PC-3 (cell line): ENCODE measurements around the gene RUFY4. TPM values are rescaled to one million over a fixed set of nuclear protein-coding genes. Genes with fewer than 3 reads are reported as not detected.
"Not testable (repeated sequence)": the region's sequence is repeated elsewhere in the genome, so short reads cannot be mapped to it uniquely, and the experiment has no call there.

Experiments used
- ATAC-seq: fragments of 200-7000 bp; cut with Tn5 transposase; 2 replicates; pipeline ENCODE4 v1.9.1; 2020; ENCODE audit warnings: mild to moderate bottlenecking, moderate library complexity
- BruUV-seq: library from RNA; stranded (reverse); fragments of 400-500 nt; replicated peaks from 2 replicates; lab custom pipeline; 2021; lab: Mats Ljungman, UMichigan
- CTCF ChIA-PET: fragments of 300-600 bp; sonication (Branson Sonifier 250); formaldehyde crosslinking; loops from one replicate; lab custom pipeline; 2022; ENCODE audit warnings: antibody characterized with exemption; lab: Charles Lee
- POLR2A ChIA-PET: fragments of 300-600 bp; sonication (Branson Sonifier 250); formaldehyde crosslinking; loops from one replicate; lab custom pipeline; 2022; ENCODE audit warnings: antibody characterized with exemption; ENCODE audit not compliant: unreplicated experiment; lab: Charles Lee
- DNase-seq: peaks from one replicate; pipeline ENCODE4 v3.0.0-alpha.2; 2015
- H2AFZ ChIP-seq: fragments of 300-600 bp; sonication (generic); 2 replicates; pipeline ENCODE4 v1.6.0; 2016; ENCODE audit warnings: antibody characterized with exemption, low read length
- H3F3A ChIP-seq: fragments of 300-600 bp; sonication (generic); one replicate; pipeline ENCODE4 v1.6.0; 2017; ENCODE audit warnings: antibody characterized with exemption, low read length, control low read depth, mild to moderate bottlenecking; ENCODE audit not compliant: unreplicated experiment
- H3K27ac ChIP-seq: fragments of 300-600 bp; sonication (generic); 2 replicates; pipeline ENCODE4 v1.5.1; 2016; ENCODE audit warnings: mild to moderate bottlenecking, low read length
- H3K27me3 ChIP-seq: fragments of 300-600 bp; sonication (generic); 2 replicates; pipeline ENCODE4 v1.6.1; 2016; ENCODE audit warnings: low read length, mixed read lengths
- H3K36me3 ChIP-seq: fragments of 300-600 bp; sonication (generic); 2 replicates; pipeline ENCODE4 v1.6.1; 2016; ENCODE audit warnings: low read depth, mixed run types, low read length, mixed read lengths
- H3K4me1 ChIP-seq: fragments of 300-600 bp; sonication (generic); 2 replicates; pipeline ENCODE4 v1.5.1; 2016; ENCODE audit warnings: low read length; ENCODE audit not compliant: insufficient read depth
- H3K4me2 ChIP-seq: fragments of 300-600 bp; sonication (generic); 2 replicates; pipeline ENCODE4 v1.6.0; 2016; ENCODE audit warnings: low read length
- H3K4me3 ChIP-seq: fragments of 300-600 bp; sonication (generic); 2 replicates; pipeline ENCODE4 v1.5.1; 2016; ENCODE audit warnings: mild to moderate bottlenecking, low read length, mixed read lengths
- H3K79me2 ChIP-seq: fragments of 300-600 bp; sonication (generic); 2 replicates; pipeline ENCODE4 v1.6.1; 2017; ENCODE audit warnings: low read length, mixed read lengths
- H3K9ac ChIP-seq: fragments of 300-600 bp; sonication (generic); 2 replicates; pipeline ENCODE4 v1.6.0; 2016; ENCODE audit warnings: mild to moderate bottlenecking, low read length
- H3K9me2 ChIP-seq: fragments of 300-600 bp; sonication (generic); replicated peaks from 2 replicates; pipeline ENCODE4 v1.6.1; 2016; ENCODE audit warnings: mixed run types, low read length, mixed read lengths
- H3K9me3 ChIP-seq: fragments of 300-600 bp; sonication (generic); 2 replicates; pipeline ENCODE4 v1.6.1; 2016; ENCODE audit warnings: low read length, mixed read lengths
- H4K20me1 ChIP-seq: fragments of 300-600 bp; sonication (generic); 2 replicates; pipeline ENCODE4 v1.6.1; 2016; ENCODE audit warnings: low read length, mixed read lengths
- CTCF ChIP-seq: fragments of 300-600 bp; sonication (generic); conservative IDR thresholded peaks from 2 replicates; pipeline ENCODE4 v1.5.1; 2017; ENCODE audit warnings: antibody characterized with exemption, low read depth, mild to moderate bottlenecking, low read length
- EZH2 ChIP-seq: fragments of 300-600 bp; sonication (generic); IDR thresholded peaks from one replicate; pipeline ENCODE4 v1.6.1; 2017; ENCODE audit warnings: antibody characterized with exemption, mild to moderate bottlenecking, low read length; ENCODE audit not compliant: unreplicated experiment
- EZH2phosphoT487 ChIP-seq: fragments of 300-600 bp; sonication (generic); IDR thresholded peaks from 2 replicates; pipeline ENCODE4 v1.6.1; 2018; ENCODE audit warnings: mild to moderate bottlenecking, antibody characterized with exemption, low read length, borderline replicate concordance
- intact Hi-C: fragments of 100-400 bp; cut with micrococcal nuclease; formaldehyde crosslinking; loops from 2 replicates; pipeline ENCODE4 v1.9.0; 2023
- total RNA-seq: library from RNA; depleted of rRNA; stranded (reverse); fragments of >200 nt; gene quantifications from 2 replicates; pipeline ENCODE4 v1.2.3, GENCODE V29; 2014

Gene RUFY4
- total RNA-seq, 1 experiment from 2014 or later, result not detected

DNA sequence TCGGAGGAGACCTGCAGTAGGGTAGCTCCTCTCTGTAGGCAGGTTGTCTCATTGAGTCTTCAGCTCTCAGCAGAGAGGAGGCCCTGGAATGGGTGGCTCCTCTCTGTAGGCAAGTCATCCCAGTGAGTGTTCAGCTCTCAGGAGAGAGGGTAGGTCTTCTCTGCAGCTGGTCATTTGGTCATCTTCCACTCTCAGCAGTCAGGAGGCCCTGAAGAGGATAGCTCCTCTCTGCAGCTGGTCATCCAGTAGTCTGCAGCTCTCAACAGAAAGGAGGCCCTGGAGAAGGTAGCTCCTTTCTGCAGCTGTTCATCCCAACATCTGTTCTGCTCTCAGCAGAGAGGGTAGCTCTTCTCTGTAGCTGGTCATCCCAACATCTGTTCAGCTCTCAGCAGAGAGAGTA is 26.0 kb upstream of the RUFY4 start:
- BruUV-seq, result no TSS peak
- H3K4me1 ChIP-seq, result no peaks in the 10 kb centered on the region
- TF ChIP-seq EZH2 (no peak), EZH2phosphoT487 (no peak)
- ATAC-seq, result no peak
- no peak overlapping the region for H3K4me2 ChIP-seq
- CTCF ChIA-PET, result interaction anchor here (1.0 kb wide), 1 partner anchor 8 kb away, joined by 3 read pairs; no protein-coding TSS in a partner anchor
- no peak overlapping the region for H3K9ac ChIP-seq
- no peaks in the 10 kb centered on the region for H3K36me3 ChIP-seq
- no peak overlapping the region for H3K27ac ChIP-seq
- no peaks in the 10 kb centered on the region for H3K9me3 ChIP-seq
- POLR2A ChIA-PET, result interaction anchor here (0.6 kb wide), 1 partner anchor 25 kb away, joined by 3 read pairs; no protein-coding TSS in a partner anchor
- no peaks in the 10 kb centered on the region for H3K79me2 ChIP-seq
- H3K27me3 ChIP-seq, result peaks cover 21% of the 10 kb centered on the region
- no peak overlapping the region for H3K4me3 ChIP-seq
- no peaks in the 10 kb centered on the region for H4K20me1 ChIP-seq
- DNase-seq, result no peak
- no peaks in the 10 kb centered on the region for H3K9me2 ChIP-seq
- intact Hi-C loops, result no loop called here
- no peak overlapping the region for H2AFZ ChIP-seq
- no peaks in the 10 kb centered on the region for H3F3A ChIP-seq

GRCh38 chr2:218043701-218044109 is 25.3 kb upstream of the RUFY4 start:
- CTCF ChIA-PET, result no interaction called here
- no peak for DNase-seq
- no TSS peak for BruUV-seq

GRCh38 chr2:218044599-218044998 is 24.5 kb upstream of the RUFY4 start:
- DNase-seq, H3K9me2 ChIP-seq, POLR2A ChIA-PET, intact Hi-C loops, H3K9me3 ChIP-seq, BruUV-seq, H3K4me3 ChIP-seq, H3K9ac ChIP-seq, H4K20me1 ChIP-seq, H3K4me1 ChIP-seq, ATAC-seq, H3F3A ChIP-seq, H3K79me2 ChIP-seq, H2AFZ ChIP-seq, H3K4me2 ChIP-seq, CTCF ChIA-PET, H3K27ac ChIP-seq, H3K36me3 ChIP-seq: not testable (repeated sequence)
- H3K27me3 ChIP-seq, result peaks cover 34% of the 10 kb centered on the region

More at GRCh38 chr2:218043701-218044109, 25.3 kb upstream of the RUFY4 start:
- H3K27ac ChIP-seq, result no peak overlapping the region
- ATAC-seq, result no peak
- intact Hi-C loops, result no loop called here
- no peak overlapping the region for H3K4me3 ChIP-seq
- H2AFZ ChIP-seq, result no peak overlapping the region
- no peaks in the 10 kb centered on the region for H3K79me2 ChIP-seq
- no peak overlapping the region for H3K4me2 ChIP-seq
- no peak overlapping the region for H3K9ac ChIP-seq
- no peaks in the 10 kb centered on the region for H3K4me1 ChIP-seq
- TF ChIP-seq CTCF, result no peak
- TF ChIP-seq EZH2, result no peak
- no peak for TF ChIP-seq EZH2phosphoT487
- no peaks in the 10 kb centered on the region for H4K20me1 ChIP-seq
- H3K9me2 ChIP-seq, result no peaks in the 10 kb centered on the region
- H3F3A ChIP-seq, result no peaks in the 10 kb centered on the region
- H3K36me3 ChIP-seq, result no peaks in the 10 kb centered on the region
- POLR2A ChIA-PET, result no interaction called here
- H3K9me3 ChIP-seq, result no peaks in the 10 kb centered on the region
- H3K27me3 ChIP-seq, result peaks cover 27% of the 10 kb centered on the region

DNA sequence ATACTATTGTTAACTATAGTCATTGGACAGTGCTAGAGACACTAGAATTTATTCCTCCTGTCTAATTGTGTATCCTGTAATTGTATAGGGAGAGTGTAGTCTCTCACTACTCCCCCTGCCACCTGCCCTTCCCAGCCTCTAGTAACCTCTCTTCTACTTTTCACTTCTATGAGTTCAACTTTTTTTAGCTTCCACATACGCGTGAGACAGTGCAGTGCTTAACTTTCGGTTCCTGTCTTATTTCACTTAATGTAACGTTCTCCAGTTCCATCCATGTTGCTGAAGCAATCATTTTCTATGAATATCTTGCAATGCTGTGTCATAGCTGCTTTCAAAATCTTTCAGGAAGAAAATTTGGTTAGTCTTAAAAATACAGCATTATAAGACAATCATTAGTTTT is 22.8 kb upstream of the RUFY4 start:
- CTCF ChIA-PET, result no interaction called here
- no peak overlapping the region for H3K4me2 ChIP-seq

More for the DNA sequence above, 22.8 kb upstream of the RUFY4 start:
- H3K4me3 ChIP-seq, result no peak overlapping the region
- no peak for TF ChIP-seq EZH2
- no peak for TF ChIP-seq EZH2phosphoT487
- no peak for TF ChIP-seq CTCF
- POLR2A ChIA-PET, result no interaction called here
- no TSS peak for BruUV-seq
- peaks cover 44% of the 10 kb centered on the region for H3K27me3 ChIP-seq
- H3K79me2 ChIP-seq, result no peaks in the 10 kb centered on the region
- no peaks in the 10 kb centered on the region for H3K9me3 ChIP-seq
- no peaks in the 10 kb centered on the region for H3K9me2 ChIP-seq
- ATAC-seq (no peak), DNase-seq (no peak)
- no peaks in the 10 kb centered on the region for H3F3A ChIP-seq
- no peaks in the 10 kb centered on the region for H3K4me1 ChIP-seq
- intact Hi-C loops, result no loop called here
- no peaks in the 10 kb centered on the region for H3K36me3 ChIP-seq
- H4K20me1 ChIP-seq, result no peaks in the 10 kb centered on the region
- no peak overlapping the region for H3K27ac ChIP-seq
- no peak overlapping the region for H2AFZ ChIP-seq
- no peak overlapping the region for H3K9ac ChIP-seq
